A673 (cell line): ENCODE measurements around the gene KIAA0232. TPM values are rescaled to one million over a fixed set of nuclear protein-coding genes. Genes with fewer than 3 reads are reported as not detected.
"Not testable (repeated sequence)": the region's sequence is repeated elsewhere in the genome, so short reads cannot be mapped to it uniquely, and the experiment has no call there.

Experiments used
- BruUV-seq: library from RNA; stranded (reverse); fragments of 400-500 nt; replicated peaks from 2 replicates; lab custom pipeline; 2021; lab: Mats Ljungman, UMichigan
- CTCF ChIA-PET: fragments of 300-600 bp; sonication (Branson Sonifier 250); formaldehyde crosslinking; loops from one replicate; lab custom pipeline; 2022; ENCODE audit warnings: antibody characterized with exemption; lab: Charles Lee
- POLR2A ChIA-PET: fragments of 300-600 bp; sonication (Branson Sonifier 250); formaldehyde crosslinking; loops from one replicate; lab custom pipeline; 2022; ENCODE audit warnings: antibody characterized with exemption; ENCODE audit not compliant: low non-redundant PET; lab: Charles Lee
- DNase-seq: peaks from one replicate; pipeline ENCODE4 v3.0.0-alpha.2; 2015; ENCODE audit warnings: low spot score
- H3K27ac ChIP-seq: fragments of 200-600 bp; sonication (generic); 2 replicates; pipeline ENCODE4 v1.5.1; 2016; ENCODE audit warnings: mixed run types, low read depth, mild to moderate bottlenecking, mixed read lengths, antibody characterized with exemption, low read length; ENCODE audit not compliant: poor library complexity, severe bottlenecking
- H3K27me3 ChIP-seq: fragments of 200-600 bp; sonication (generic); replicated peaks from 2 replicates; pipeline ENCODE4 v1.6.1; 2017; ENCODE audit warnings: mixed run types, low read depth, mild to moderate bottlenecking, mixed read lengths, antibody characterized with exemption, low read length; ENCODE audit not compliant: insufficient read depth, poor library complexity
- H3K36me3 ChIP-seq: fragments of 200-600 bp; sonication (generic); 2 replicates; pipeline ENCODE4 v1.6.1; 2016; ENCODE audit warnings: mixed run types, mild to moderate bottlenecking, mixed read lengths, antibody characterized with exemption, low read length; ENCODE audit not compliant: insufficient read depth, poor library complexity, severe bottlenecking
- H3K4me1 ChIP-seq: fragments of 200-600 bp; sonication (generic); 2 replicates; pipeline ENCODE4 v1.6.1; 2017; ENCODE audit warnings: mixed run types, mild to moderate bottlenecking, mixed read lengths, antibody characterized with exemption, low read length; ENCODE audit not compliant: insufficient read depth, poor library complexity, severe bottlenecking
- H3K4me3 ChIP-seq: fragments of 200-600 bp; sonication (generic); 2 replicates; pipeline ENCODE4 v1.5.1; 2016; ENCODE audit warnings: low read depth, mixed run types, mild to moderate bottlenecking, mixed read lengths, low read length; ENCODE audit not compliant: poor library complexity, severe bottlenecking
- H3K9me3 ChIP-seq: fragments of 200-600 bp; sonication (generic); 2 replicates; pipeline ENCODE4 v1.6.1; 2016; ENCODE audit warnings: mixed run types, low read depth, mild to moderate bottlenecking, mixed read lengths, antibody characterized with exemption, low read length; ENCODE audit not compliant: poor library complexity, severe bottlenecking
- EZH2 ChIP-seq: fragments of 200-600 bp; sonication (generic); IDR thresholded peaks from 2 replicates; pipeline ENCODE4 v1.6.1; 2017; ENCODE audit warnings: borderline replicate concordance, low read depth, mild to moderate bottlenecking, mixed read lengths, antibody characterized with exemption, low read length; ENCODE audit not compliant: poor library complexity, severe bottlenecking
- intact Hi-C: fragments of 100-400 bp; cut with micrococcal nuclease; formaldehyde crosslinking; loops from one replicate; pipeline ENCODE4 v1.10.0; 2022; ENCODE audit not compliant: unreplicated experiment
- total RNA-seq: library from RNA; stranded (reverse); gene quantifications from 2 replicates; pipeline ENCODE4 v1.2.3, GENCODE V29; 2021
- TF ChIP-seq, protein P1 (sequence below): fragments of 300-800, 200-600 bp; sonication (generic); conservative IDR thresholded peaks from 2 replicates; pipeline ENCODE4 v1.5.1; 2017; ENCODE audit warnings: low read depth, mild to moderate bottlenecking, antibody characterized with exemption, low read length, moderate library complexity, mixed read lengths

KIAA0232 gene
- total RNA-seq, 1 experiment from 2014 or later, result 30.2 TPM

DNA sequence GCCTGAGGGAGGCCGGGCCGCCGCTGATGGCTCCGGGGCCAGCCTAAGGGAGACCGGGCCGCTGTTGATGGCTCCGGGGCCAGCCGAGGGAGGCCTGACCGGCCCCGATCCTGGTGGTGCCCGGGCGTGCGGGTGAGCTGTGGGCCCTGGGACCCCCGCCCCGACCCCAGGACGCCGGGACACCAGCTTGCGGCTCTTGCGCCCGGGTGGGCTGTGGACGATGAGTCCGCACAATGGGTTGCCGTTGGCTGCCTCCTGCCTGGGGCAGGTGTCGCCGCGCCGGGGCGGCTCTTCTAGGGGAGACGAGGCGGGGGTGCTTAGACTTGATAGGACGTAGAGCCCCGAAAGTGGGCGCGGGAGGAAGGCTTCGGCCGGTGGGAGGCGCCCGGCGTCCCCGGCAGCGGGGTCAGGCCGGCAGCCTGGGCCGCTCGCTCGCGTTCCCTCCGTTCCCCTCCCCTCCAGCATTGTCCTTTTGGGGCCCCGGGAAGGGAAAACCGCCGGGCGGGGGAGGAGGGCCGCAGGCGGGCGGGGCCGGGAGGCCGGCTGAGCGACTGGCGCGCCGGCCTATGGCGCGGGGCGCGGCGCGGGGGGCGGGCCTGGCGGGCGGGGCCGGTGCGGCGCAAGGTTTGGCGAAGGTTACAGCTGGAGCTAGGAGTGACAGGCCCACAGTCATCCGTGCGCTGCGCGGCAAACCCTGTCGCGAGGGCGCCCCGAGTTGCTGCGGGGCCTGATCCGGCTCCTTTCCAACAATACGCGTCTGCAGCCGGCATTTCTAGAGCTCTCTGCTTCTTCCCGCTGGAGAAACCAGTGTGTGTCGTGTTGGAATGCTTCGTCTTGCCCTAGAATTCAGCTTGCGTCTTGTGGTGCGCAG lies 819 bp downstream of the KIAA0232 start:
- intact Hi-C loops, result loop anchor here (5.0 kb wide), 2 partner anchors 66 to 89 kb away; partner anchors contain the start of gene BLOC1S4
- no TSS peak for BruUV-seq
- DNase-seq, result peak; percentile 94

GRCh38 chr4:6785572-6785925 lies 3.0 kb downstream of the KIAA0232 start:
- H3K4me3 ChIP-seq, result no peak overlapping the region
- peaks cover 9% of the 10 kb centered on the region for H3K36me3 ChIP-seq
- H3K4me1 ChIP-seq, result peaks cover 16% of the 10 kb centered on the region
- ChIA-PET POLR2A (no interaction called here), CTCF (no interaction called here)
- intact Hi-C loops, result no loop called here
- no peak for DNase-seq
- TF ChIP-seq EZH2, result no peak
- TF ChIP-seq, protein P1, sequence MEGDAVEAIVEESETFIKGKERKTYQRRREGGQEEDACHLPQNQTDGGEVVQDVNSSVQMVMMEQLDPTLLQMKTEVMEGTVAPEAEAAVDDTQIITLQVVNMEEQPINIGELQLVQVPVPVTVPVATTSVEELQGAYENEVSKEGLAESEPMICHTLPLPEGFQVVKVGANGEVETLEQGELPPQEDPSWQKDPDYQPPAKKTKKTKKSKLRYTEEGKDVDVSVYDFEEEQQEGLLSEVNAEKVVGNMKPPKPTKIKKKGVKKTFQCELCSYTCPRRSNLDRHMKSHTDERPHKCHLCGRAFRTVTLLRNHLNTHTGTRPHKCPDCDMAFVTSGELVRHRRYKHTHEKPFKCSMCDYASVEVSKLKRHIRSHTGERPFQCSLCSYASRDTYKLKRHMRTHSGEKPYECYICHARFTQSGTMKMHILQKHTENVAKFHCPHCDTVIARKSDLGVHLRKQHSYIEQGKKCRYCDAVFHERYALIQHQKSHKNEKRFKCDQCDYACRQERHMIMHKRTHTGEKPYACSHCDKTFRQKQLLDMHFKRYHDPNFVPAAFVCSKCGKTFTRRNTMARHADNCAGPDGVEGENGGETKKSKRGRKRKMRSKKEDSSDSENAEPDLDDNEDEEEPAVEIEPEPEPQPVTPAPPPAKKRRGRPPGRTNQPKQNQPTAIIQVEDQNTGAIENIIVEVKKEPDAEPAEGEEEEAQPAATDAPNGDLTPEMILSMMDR, result no peak
- BruUV-seq, result no TSS peak
- H3K27ac ChIP-seq, result no peak overlapping the region
- no peaks in the 10 kb centered on the region for H3K27me3 ChIP-seq
- no peaks in the 10 kb centered on the region for H3K9me3 ChIP-seq

More for the DNA sequence above, 819 bp downstream of the KIAA0232 start:
- Histone ChIP-seq H3K27ac (peak overlapping the region; percentile 99), H3K27me3 (no peaks in the 10 kb centered on the region), H3K9me3 (no peaks in the 10 kb centered on the region), H3K4me3 (peak overlapping the region; percentile 98), H3K4me1 (peaks cover 27% of the 10 kb centered on the region), H3K36me3 (peaks cover 6% of the 10 kb centered on the region)
- ChIA-PET POLR2A (interaction anchor here (0.6 kb wide), 1 partner anchor 300 kb away, joined by 11 read pairs; no protein-coding TSS in a partner anchor), CTCF (no interaction called here)
- TF ChIP-seq, protein P1, result peak; percentile 22; the same call in 1 of the 2 replicates
- no peak for TF ChIP-seq EZH2

DNA sequence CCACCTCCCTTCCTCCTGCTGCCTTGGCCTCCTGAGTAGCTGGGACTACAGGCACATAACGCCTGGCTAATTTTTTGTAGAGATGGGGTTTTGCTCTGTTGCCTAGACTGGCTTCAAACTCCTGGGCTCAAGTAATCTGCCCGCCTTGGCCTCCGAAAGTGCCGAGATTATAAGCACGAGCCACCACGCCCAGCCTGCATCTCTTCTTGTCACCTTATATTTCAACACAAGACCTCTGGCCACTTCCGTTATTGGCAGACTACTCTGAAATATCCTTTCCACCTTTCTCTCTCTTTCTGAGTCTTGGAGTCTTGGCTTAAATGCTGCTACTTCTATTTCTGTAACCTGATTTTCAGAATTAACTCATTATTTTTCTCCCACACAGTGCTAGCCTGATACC lies 5.6 kb downstream of the KIAA0232 start:
- no TSS peak for BruUV-seq
- Histone ChIP-seq H3K27ac (peak overlapping the region; percentile 7), H3K27me3 (no peaks in the 10 kb centered on the region), H3K4me1 (peaks cover 16% of the 10 kb centered on the region), H3K9me3 (no peaks in the 10 kb centered on the region), H3K4me3 (no peak overlapping the region), H3K36me3 (peaks cover 19% of the 10 kb centered on the region)
- intact Hi-C loops, result no loop called here
- no peak for DNase-seq
- TF ChIP-seq, protein P1, result no peak
- TF ChIP-seq EZH2, result no peak
- CTCF ChIA-PET, result no interaction called here
- POLR2A ChIA-PET, result no interaction called here

DNA sequence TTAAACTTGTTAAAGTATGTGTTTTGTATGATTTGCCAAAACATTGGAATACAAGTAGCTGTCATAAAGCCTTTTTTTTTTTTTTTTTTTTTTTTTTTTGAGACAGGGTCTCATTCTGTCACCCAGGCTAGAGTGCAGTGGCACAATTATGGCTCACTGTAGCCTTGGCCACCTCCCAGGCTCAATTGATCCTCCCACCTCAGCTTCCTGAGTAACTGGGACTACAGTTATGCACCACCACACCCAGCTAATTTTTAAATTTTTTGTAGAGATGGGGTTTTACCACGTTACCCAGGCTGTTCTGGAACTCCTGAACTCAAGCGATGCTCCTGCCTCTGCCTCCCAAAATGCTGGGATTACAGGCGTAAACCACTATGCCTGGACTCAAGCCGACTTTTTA lies 8.7 kb downstream of the KIAA0232 start:
- POLR2A ChIA-PET, BruUV-seq: not testable (repeated sequence)

GRCh38 chr4:6791796-6792195 lies 9.3 kb downstream of the KIAA0232 start:
- peaks cover 14% of the 10 kb centered on the region for H3K36me3 ChIP-seq
- POLR2A ChIA-PET, BruUV-seq, H3K4me1 ChIP-seq, CTCF ChIA-PET, H3K4me3 ChIP-seq, intact Hi-C loops, H3K27ac ChIP-seq, H3K27me3 ChIP-seq, DNase-seq, H3K9me3 ChIP-seq: not testable (repeated sequence)

More for the DNA sequence above, 8.7 kb downstream of the KIAA0232 start:
- H3K27me3 ChIP-seq, CTCF ChIA-PET, H3K9me3 ChIP-seq, H3K27ac ChIP-seq, H3K4me3 ChIP-seq, H3K4me1 ChIP-seq, intact Hi-C loops, DNase-seq: not testable (repeated sequence)
- peaks cover 19% of the 10 kb centered on the region for H3K36me3 ChIP-seq
